Central memory CD8-positive, alpha-beta T cell (primary cell): ENCODE results near the gene DDHD1.

ENCODE experiments used
- ATAC-seq: fragments of 150-1000 bp; cut with Tn5 transposase; replicated peaks from 2 replicates; pipeline ENCODE4 v1.10.0; 2022; ENCODE audit warnings: mild to moderate bottlenecking, moderate FRiP score, moderate number of reproducible peaks; ENCODE audit not compliant: poor library complexity, severe bottlenecking; ENCODE audit errors: extremely low read depth
- DNase-seq, 2 donors: peaks; one replicate each; pipeline ENCODE4 v3.0.0; 2021; ENCODE audit warnings: low spot score in 2 of 2
- H3K27ac Mint-ChIP-seq: one replicate; pipeline ENCODE4 v1.8.0; 2022; ENCODE audit warnings: low read depth, mild to moderate bottlenecking, moderate library complexity, mixed read lengths
- H3K27me3 Mint-ChIP-seq: one replicate; pipeline ENCODE4 v1.8.0; 2022; ENCODE audit warnings: mixed read lengths
- H3K36me3 Mint-ChIP-seq: one replicate; pipeline ENCODE4 v1.8.0; 2022; ENCODE audit warnings: mild to moderate bottlenecking, moderate library complexity, mixed read lengths; ENCODE audit not compliant: insufficient read depth
- H3K4me1 Mint-ChIP-seq: one replicate; pipeline ENCODE4 v1.8.0; 2022; ENCODE audit warnings: mixed read lengths
- H3K4me3 Mint-ChIP-seq: one replicate; pipeline ENCODE4 v1.8.0; 2022; ENCODE audit warnings: mild to moderate bottlenecking, moderate library complexity, mixed read lengths
- H3K9me3 Mint-ChIP-seq: one replicate; pipeline ENCODE4 v1.8.0; 2022; ENCODE audit warnings: mixed read lengths

Gene DDHD1

DNA sequence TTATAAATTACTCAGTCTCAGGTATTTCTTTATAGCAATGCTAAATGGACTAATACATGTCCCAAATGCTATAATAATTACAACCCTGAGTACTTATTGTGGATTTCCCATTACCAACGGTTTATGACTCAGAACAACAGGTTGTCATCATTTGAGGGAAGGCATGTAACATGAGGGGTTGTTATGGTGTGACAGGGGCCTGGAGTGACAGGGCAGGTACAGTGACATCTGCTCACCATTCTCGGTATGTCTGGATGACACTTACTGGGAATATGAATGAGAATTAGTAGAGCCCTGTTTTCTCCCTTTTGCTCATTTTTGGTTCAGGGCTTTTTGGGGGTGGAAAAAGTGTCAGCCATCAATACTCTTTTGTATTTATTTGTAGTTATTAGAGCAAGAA is 166.1 kb downstream of the DDHD1 start:
- Mint-ChIP-seq H3K4me3 (no peak overlapping the region), H3K27ac (no peak overlapping the region), H3K27me3 (peaks cover 23% of the 10 kb centered on the region), H3K4me1 (no peaks in the 10 kb centered on the region), H3K9me3 (no peaks in the 10 kb centered on the region), H3K36me3 (no peaks in the 10 kb centered on the region)
- no peak for ATAC-seq
- DNase-seq = no peak
